Measurements from ENCODE around the gene SLC22A23.

GRCh38 chr6:3301506-3301905 is 155.3 kb downstream of the SLC22A23 start:
- no peak for TF ChIP-seq POLR2AphosphoS5 (IDR thresholded peaks at IDR 0.05)
- TF ChIP-seq CTCF (IDR thresholded peaks at IDR 0.05), result no peak
- TF ChIP-seq POLR2A (IDR thresholded peaks at IDR 0.05; ENCODE audit: low read depth), result no peak
- no peak for TF ChIP-seq EP300 (IDR thresholded peaks at IDR 0.05)

Measured in esophagus muscularis mucosa (tissue), 4 donors.